Measurements from ENCODE around the gene LPP.

DNA sequence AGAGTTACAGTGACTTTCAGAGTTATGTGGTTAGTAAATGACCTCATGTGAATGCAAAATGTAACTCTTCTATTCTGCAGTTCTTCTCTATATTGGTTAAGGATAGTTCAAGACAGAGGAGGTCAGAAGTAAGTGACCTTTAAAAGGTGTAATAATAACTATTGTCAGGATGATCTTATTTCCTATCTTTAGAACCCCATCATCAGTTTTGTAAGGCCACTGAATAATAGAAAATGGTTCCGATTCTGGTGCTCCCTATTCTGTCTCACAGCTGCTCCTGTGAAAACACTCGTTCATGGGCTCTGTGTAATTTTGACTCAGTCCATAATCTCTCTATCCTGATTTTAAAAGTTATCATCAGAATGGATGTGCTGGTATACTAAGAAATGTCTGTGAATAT, 463.3 kb downstream of the LPP start:
- TF ChIP-seq POLR2AphosphoS5 (IDR thresholded peaks at IDR 0.05; ENCODE audit: low read length) (no peak), HDAC2 (IDR thresholded peaks at IDR 0.05) (no peak), SMC3 (IDR thresholded peaks at IDR 0.05; ENCODE audit: borderline replicate concordance, low read length) (no peak), CREB1 (IDR thresholded peaks at IDR 0.05; ENCODE audit: low read depth) (no peak), ZNF384 (IDR thresholded peaks at IDR 0.05; ENCODE audit: borderline replicate concordance, low read depth, low read length) (no peak), POLR2A (IDR thresholded peaks at IDR 0.05; ENCODE audit: low read depth, low read length) (no peak), ZNF274 (IDR thresholded peaks at IDR 0.05; ENCODE audit: insufficient read depth, insufficient read length) (no peak), CHD1 (IDR thresholded peaks at IDR 0.05; ENCODE audit: low read depth, low read length) (no peak), STAT3 (IDR thresholded peaks at IDR 0.05; ENCODE audit: low read depth, low read length) (no peak), ESRRA (IDR thresholded peaks at IDR 0.05; ENCODE audit: low read length) (no peak)
- TF ChIP-seq, protein P1, sequence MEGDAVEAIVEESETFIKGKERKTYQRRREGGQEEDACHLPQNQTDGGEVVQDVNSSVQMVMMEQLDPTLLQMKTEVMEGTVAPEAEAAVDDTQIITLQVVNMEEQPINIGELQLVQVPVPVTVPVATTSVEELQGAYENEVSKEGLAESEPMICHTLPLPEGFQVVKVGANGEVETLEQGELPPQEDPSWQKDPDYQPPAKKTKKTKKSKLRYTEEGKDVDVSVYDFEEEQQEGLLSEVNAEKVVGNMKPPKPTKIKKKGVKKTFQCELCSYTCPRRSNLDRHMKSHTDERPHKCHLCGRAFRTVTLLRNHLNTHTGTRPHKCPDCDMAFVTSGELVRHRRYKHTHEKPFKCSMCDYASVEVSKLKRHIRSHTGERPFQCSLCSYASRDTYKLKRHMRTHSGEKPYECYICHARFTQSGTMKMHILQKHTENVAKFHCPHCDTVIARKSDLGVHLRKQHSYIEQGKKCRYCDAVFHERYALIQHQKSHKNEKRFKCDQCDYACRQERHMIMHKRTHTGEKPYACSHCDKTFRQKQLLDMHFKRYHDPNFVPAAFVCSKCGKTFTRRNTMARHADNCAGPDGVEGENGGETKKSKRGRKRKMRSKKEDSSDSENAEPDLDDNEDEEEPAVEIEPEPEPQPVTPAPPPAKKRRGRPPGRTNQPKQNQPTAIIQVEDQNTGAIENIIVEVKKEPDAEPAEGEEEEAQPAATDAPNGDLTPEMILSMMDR (IDR thresholded peaks at IDR 0.05 in 2 of 3, conservative IDR thresholded peaks at IDR 0.05 in 1 of 3; ENCODE audit: control insufficient read depth in 2 of 3, extremely low read depth in 1 of 3, insufficient read depth in 1 of 3, low read depth in 3 of 3, low read length in 3 of 3): no peak
- TF ChIP-seq, protein P2, sequence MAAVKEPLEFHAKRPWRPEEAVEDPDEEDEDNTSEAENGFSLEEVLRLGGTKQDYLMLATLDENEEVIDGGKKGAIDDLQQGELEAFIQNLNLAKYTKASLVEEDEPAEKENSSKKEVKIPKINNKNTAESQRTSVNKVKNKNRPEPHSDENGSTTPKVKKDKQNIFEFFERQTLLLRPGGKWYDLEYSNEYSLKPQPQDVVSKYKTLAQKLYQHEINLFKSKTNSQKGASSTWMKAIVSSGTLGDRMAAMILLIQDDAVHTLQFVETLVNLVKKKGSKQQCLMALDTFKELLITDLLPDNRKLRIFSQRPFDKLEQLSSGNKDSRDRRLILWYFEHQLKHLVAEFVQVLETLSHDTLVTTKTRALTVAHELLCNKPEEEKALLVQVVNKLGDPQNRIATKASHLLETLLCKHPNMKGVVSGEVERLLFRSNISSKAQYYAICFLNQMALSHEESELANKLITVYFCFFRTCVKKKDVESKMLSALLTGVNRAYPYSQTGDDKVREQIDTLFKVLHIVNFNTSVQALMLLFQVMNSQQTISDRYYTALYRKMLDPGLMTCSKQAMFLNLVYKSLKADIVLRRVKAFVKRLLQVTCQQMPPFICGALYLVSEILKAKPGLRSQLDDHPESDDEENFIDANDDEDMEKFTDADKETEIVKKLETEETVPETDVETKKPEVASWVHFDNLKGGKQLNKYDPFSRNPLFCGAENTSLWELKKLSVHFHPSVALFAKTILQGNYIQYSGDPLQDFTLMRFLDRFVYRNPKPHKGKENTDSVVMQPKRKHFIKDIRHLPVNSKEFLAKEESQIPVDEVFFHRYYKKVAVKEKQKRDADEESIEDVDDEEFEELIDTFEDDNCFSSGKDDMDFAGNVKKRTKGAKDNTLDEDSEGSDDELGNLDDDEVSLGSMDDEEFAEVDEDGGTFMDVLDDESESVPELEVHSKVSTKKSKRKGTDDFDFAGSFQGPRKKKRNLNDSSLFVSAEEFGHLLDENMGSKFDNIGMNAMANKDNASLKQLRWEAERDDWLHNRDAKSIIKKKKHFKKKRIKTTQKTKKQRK (IDR thresholded peaks at IDR 0.05; ENCODE audit: low read depth, low read length): no peak
- TF ChIP-seq, protein P3, sequence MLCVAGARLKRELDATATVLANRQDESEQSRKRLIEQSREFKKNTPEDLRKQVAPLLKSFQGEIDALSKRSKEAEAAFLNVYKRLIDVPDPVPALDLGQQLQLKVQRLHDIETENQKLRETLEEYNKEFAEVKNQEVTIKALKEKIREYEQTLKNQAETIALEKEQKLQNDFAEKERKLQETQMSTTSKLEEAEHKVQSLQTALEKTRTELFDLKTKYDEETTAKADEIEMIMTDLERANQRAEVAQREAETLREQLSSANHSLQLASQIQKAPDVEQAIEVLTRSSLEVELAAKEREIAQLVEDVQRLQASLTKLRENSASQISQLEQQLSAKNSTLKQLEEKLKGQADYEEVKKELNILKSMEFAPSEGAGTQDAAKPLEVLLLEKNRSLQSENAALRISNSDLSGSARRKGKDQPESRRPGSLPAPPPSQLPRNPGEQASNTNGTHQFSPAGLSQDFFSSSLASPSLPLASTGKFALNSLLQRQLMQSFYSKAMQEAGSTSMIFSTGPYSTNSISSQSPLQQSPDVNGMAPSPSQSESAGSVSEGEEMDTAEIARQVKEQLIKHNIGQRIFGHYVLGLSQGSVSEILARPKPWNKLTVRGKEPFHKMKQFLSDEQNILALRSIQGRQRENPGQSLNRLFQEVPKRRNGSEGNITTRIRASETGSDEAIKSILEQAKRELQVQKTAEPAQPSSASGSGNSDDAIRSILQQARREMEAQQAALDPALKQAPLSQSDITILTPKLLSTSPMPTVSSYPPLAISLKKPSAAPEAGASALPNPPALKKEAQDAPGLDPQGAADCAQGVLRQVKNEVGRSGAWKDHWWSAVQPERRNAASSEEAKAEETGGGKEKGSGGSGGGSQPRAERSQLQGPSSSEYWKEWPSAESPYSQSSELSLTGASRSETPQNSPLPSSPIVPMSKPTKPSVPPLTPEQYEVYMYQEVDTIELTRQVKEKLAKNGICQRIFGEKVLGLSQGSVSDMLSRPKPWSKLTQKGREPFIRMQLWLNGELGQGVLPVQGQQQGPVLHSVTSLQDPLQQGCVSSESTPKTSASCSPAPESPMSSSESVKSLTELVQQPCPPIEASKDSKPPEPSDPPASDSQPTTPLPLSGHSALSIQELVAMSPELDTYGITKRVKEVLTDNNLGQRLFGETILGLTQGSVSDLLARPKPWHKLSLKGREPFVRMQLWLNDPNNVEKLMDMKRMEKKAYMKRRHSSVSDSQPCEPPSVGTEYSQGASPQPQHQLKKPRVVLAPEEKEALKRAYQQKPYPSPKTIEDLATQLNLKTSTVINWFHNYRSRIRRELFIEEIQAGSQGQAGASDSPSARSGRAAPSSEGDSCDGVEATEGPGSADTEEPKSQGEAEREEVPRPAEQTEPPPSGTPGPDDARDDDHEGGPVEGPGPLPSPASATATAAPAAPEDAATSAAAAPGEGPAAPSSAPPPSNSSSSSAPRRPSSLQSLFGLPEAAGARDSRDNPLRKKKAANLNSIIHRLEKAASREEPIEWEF (IDR thresholded peaks at IDR 0.05; ENCODE audit: insufficient replicate concordance, low read depth, low read length): no peak

Measured in GM12878 (cell line).